GM18507 (cell line): ENCODE measurements around the gene KCNQ1.

Source experiments
- DNase-seq: peaks from one replicate; pipeline ENCODE4 v3.0.0; 2011; ENCODE audit warnings: low read depth; ENCODE audit not compliant: insufficient read length; ENCODE audit errors: extremely low spot score
- FAIRE-seq: peaks from 2 replicates; lab custom pipeline; 2011; peaks lifted over from hg19 to GRCh38; lab: Jason Lieb, UNC

Gene KCNQ1, protein sequence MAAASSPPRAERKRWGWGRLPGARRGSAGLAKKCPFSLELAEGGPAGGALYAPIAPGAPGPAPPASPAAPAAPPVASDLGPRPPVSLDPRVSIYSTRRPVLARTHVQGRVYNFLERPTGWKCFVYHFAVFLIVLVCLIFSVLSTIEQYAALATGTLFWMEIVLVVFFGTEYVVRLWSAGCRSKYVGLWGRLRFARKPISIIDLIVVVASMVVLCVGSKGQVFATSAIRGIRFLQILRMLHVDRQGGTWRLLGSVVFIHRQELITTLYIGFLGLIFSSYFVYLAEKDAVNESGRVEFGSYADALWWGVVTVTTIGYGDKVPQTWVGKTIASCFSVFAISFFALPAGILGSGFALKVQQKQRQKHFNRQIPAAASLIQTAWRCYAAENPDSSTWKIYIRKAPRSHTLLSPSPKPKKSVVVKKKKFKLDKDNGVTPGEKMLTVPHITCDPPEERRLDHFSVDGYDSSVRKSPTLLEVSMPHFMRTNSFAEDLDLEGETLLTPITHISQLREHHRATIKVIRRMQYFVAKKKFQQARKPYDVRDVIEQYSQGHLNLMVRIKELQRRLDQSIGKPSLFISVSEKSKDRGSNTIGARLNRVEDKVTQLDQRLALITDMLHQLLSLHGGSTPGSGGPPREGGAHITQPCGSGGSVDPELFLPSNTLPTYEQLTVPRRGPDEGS

GRCh38 chr11:2444821-2445745 is at the start of gene KCNQ1:
Gene KCNQ1, plus strand, starts transcription at chr11:2445008. Its CDS starts 91 bp downstream, at chr11:2445099.
- peak; percentile 54 for DNase-seq
- no peak for FAIRE-seq

- FAIRE-seq (no peak), DNase-seq (no peak)
These were observed 49.5 kb upstream of the KCNQ1 start for GRCh38 chr11:2395211-2395730.

- no peak for DNase-seq
- no peak for FAIRE-seq
These were observed 49.0 kb upstream of the KCNQ1 start for GRCh38 chr11:2395856-2396255.

- FAIRE-seq = no peak
- no peak for DNase-seq
These were observed 48.3 kb upstream of the KCNQ1 start for GRCh38 chr11:2396471-2396870.

- no peak for DNase-seq
- no peak for FAIRE-seq
These were observed 47.8 kb upstream of the KCNQ1 start for GRCh38 chr11:2397005-2397404.

DNA sequence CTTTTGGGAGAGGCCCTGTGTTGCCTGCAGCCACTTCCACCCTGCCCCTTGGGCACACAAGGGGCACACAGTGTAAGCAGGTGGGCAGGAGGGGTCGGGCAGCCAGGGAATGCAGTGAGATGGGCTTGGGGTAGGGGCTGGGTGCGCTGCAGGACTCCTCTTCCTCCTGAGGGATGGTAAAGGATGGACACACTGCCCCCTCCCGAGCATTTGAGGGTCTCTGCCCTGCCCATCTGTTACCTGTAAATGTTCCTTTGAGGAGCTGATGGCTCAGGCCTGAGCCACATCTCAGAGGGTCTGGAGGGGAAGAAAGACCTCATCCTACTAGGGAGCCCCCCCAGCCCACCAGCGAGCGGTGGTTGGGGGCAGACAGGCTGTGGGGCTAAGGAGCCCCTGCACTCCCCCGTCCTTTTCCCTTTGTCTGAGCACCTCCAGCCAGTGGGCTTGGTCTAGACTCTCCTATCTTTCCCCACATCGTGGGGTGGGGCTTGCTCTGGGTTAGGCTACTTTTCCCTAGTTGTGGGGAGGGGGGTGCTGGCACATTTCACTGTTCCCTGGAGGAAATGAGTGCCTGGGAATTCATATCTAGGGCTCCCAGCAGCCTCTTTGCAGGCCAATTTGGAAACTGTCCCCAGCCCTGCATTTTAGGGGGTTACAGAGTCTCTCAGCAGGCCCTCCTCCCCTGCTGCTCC is 46.0 kb upstream of the KCNQ1 start:
- no peak for DNase-seq
- FAIRE-seq = no peak

DNA sequence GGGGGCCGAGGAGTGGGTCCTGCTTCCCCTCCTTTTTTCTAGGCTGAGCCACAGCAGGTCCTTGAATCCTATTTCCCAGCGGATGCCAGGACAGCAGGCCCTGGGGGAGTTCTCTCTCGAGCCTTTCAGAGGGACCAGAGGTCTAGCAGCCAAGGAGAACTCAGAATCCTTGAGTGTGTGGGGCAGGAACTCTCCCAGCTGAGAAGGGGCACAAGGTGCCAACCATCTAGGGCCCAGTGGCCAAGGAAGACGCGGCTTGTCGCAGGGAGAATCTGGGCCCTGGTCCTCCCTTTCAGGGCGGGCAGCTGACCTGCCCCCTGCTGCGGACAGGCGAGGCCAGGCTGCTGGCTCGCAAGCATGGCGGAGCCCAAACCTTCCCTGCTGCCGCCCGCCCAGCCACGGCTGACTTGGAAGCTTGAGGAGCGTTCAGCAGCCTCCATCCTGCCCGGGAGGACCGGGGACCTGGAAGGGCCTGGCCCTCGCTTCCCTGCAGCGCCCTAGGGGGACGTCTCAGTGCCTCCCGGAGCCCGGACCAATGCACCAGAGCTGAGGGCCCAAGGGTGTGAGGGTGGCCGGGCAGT is 45.2 kb upstream of the KCNQ1 start:
- DNase-seq (no peak), FAIRE-seq (no peak)

DNA sequence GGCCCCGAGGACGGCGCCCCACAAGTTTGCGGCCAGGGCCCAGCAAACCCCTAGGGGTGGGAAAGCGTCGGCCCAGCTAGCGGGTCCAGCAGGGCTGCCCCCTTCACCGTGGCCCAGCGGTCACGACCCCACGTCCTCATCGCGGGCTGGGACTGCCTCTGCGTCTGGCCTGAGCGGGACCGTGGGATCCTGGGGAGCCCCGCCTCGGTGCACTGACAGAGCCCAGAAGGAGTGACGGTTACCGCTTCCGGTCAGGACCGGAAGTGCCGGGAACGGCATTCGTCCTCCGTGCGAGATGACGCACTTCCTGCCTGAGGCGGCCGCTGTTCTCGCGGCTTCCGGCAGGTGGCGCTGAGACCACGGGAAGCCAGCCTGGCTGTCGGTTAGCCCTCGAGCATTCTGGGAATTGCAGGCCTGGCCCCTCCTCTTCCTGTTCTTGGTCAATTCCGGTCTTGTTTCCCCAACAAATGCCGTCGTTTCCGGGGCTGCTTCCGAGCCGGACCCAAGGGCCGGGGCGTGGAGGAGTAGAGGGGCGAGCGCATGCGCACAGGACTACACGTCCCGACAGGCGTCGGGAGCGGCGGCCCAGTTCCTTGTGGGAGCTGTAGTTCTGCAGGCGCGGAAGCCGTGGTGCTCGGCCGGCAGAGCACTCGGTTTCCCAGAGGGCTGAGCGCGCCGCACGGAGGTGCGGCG is 44.6 kb upstream of the KCNQ1 start, which contains the start of gene TSSC4:
TSSC4 (plus strand) TSS at position 682 of the 693 bp plus-strand sequence. CDS start 1,884 bp downstream, outside the sequence.
- DNase-seq (peak; percentile 100), FAIRE-seq (peak; percentile 100)

DNA sequence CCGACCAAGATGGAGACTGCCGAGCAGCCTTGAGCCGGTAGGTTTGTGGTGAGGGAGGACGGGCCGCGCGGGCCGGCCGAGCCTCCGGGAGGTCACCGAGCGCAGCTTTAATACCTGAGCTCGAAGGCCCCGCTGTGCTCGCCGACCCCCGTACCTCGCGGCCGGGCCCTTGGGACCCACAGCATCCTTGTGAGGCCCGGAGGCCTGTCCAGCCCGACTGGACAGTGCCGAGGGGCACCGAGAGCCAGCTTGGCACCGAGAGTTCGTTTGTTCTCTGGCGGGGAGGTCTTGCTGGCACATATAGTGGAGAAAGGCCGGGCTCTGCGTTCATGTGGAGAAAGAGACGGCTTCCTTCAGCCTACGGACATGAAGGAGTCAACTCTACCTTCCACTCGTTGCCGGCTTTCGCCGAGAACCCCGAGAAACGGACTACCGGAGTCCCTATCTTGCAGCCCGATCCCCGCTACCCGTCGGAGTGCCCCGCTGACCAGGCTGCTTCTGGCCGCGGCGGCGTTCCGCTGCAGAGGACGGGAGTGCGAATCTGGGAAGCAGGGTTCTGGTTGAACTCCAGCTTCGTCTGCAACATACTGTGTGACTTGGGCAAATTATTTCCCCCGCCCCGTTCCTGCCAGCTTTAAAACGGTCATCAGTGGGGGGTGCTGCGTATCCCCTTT is 43.9 kb upstream of the KCNQ1 start:
- no peak for DNase-seq
- no peak for FAIRE-seq

DNA sequence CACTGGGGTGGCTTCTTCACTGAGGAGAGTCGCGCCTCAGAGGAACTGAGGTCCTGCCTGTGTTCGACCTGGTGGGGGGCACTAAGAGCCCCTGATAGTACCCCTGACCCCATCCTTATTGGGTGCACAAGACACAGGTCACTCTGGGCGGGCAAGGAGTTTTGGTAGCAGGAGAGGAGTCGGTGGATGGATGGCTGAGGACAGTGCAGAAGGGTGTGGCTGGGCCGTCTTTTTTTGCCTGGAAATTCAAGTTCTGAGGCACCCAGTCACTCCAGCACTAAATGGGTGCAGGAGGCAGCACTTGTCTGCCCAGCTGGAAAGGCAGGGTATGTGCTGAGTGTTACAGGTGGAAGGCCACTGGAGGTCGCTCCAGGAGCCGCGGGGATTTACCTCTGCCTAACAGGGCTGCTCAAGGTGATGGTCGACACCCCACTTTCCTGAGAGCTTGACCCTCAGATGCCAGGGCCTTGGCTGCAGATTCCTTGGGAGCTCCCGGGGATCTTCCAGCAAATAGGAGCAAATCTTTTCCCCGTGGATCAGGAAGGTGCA is 43.3 kb upstream of the KCNQ1 start:
- no peak for DNase-seq
- no peak for FAIRE-seq

DNA sequence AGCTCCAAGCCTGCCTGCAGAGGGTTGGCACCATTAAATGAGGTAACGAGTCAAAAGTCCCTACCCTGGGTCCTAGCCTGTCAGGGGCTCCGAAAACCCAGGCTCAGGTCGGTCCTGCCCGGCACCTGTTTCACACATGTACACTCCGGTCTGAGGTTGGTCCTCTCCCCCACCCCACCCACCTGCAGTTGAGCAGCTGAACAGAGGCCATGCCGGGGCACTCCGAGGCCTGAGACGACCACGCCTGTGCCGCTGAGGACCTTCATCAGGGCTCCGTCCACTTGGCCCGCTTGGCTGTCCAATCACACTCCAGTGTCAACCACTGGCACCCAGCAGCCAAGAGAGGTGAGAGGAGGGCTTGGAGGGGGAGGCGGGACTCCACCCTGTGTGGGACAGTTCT is 42.7 kb upstream of the KCNQ1 start:
- no peak for FAIRE-seq
- DNase-seq = no peak

- FAIRE-seq = no peak
- DNase-seq = no peak
These were observed 41.7 kb upstream of the KCNQ1 start for GRCh38 chr11:2402890-2403645.

DNA sequence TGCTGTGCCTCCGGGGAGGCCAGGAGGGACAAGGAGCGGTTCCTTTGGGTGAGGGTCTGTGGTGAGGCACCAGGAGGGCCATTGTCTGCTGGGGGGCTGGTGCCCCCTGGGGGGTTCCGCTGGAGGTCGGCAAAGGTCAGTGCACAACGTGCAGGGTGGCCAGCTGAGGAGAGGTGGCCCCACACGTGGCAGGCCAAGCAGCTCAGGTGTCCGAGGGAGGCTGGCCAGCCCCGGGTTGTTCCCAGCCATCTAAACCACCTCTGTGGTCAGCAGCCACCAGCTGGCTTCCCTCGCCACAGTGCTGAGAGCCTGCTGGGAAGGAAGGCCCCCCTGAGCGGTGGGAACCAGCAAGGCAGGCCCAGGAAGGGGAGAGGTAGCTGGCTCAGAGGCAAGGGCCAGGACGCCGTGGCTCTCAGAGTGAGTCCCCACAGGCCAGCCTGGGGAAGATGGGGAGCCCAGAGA is 40.0 kb upstream of the KCNQ1 start:
- DNase-seq (no peak), FAIRE-seq (no peak)

- no peak for FAIRE-seq
These were observed 38.4 kb upstream of the KCNQ1 start for GRCh38 chr11:2406451-2406850.

GRCh38 chr11:2406878-2407410 is 37.9 kb upstream of the KCNQ1 start:
- no peak for FAIRE-seq
- no peak for DNase-seq

More at GRCh38 chr11:2406451-2406850, 38.4 kb upstream of the KCNQ1 start:
- no peak for DNase-seq

- FAIRE-seq (no peak), DNase-seq (no peak)
These were observed 36.1 kb upstream of the KCNQ1 start for GRCh38 chr11:2408671-2409070.
